Hypothalamus (tissue), 51 donors: ENCODE measurements around the gene ABCC4.

Experiments used
- DNase-seq, 51 donors: peaks; one replicate each; lab custom pipeline; 2025; lab: John Stamatoyannopoulos, UW

ABCC4 gene

DNA sequence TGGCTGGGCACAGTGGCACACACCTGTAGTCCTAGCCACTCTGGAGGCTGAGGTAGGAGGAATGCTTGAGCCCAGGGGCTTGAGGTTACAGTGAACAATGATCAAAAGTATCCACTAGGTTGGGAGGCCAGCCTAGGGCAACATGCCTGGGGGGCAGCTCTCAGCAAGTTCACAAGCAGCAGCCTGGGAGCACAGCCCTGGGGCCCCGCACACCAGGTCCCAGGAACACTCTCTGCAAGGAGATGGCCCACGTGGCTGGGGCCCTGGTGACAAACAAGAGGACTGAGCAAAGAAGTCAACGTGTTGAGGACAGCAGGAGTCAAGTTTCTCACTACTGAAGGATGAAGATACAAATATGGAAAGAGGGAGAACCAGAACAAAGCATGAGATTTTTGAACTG, 39.3 kb downstream of the ABCC4 start:
- DNase-seq, result no peak

GRCh38 chr13:95260031-95260525, 41.2 kb downstream of the ABCC4 start:
- DNase-seq, result no peak

GRCh38 chr13:95258619-95259194, 42.5 kb downstream of the ABCC4 start:
- DNase-seq, result no peak

GRCh38 chr13:95258098-95258497, 43.2 kb downstream of the ABCC4 start:
- DNase-seq, result no peak

DNA sequence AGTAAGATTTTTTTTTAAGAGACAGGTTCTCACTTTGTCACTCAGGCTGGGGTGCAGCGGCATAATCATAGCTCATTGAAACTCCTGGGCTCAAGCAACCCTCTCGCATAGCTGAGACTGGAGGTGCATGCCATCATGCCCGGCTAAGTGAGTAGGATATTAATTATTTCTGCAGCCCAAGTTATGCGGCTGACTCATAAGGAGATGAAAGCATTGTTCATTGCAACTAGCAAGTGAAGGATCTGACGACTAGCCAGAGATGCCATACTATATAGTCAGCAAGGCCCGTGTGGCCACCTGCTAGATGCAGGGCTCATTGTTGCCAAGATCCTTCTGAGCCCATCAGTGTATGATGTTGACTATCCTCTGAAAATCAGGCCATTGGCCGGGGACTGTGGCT, 45.2 kb downstream of the ABCC4 start:
- DNase-seq, result no peak

DNA sequence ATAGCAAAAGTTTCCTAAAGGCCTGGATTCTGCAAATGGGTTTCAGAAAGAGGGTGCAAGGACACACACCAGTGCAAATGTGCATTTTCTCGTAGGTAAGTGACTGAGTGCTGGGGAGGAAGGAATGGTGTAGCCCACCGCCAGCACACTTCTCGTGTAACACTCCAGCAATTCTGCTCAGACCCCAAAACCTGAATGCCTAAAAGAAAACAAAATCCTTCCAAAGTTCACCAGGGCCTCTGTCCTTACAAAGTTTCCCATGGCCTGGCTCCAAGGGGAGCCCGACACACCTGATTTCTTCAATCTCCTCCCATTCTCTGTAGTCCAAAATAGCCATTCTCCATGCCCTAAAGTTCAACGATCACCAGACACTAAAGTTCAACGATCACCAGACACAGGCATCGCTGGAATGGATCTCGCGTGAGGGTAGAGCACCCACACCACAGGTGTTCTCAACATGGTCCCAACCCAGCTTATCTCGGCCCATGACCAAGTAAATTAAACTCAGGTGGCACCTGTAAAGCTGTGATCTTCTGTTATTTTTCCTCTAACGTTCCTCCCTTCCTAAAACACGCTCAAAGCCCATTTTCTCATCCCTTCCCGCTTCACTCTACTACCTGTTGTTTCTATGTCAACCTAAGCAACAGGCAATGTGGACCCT, 46.0 kb downstream of the ABCC4 start:
- DNase-seq, result no peak

DNA sequence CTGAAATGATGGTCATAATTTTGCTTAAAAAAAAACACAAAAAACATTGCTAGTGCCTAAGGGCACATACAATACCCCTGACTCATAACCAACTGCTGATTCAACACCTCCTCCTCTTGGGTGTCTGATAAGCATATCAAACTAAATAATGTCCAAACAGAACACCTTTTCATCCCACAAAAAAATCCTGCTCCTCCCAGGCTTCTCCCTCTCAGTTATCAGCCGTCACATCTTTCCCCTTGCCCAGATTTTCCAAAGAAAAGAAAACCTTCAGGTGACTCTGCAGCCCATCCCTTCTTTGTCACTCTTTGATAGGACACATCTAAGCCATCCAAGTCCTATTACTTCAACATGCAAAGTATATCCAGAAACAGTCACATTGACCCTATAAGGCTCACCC, 46.9 kb downstream of the ABCC4 start:
- no peak for DNase-seq

DNA sequence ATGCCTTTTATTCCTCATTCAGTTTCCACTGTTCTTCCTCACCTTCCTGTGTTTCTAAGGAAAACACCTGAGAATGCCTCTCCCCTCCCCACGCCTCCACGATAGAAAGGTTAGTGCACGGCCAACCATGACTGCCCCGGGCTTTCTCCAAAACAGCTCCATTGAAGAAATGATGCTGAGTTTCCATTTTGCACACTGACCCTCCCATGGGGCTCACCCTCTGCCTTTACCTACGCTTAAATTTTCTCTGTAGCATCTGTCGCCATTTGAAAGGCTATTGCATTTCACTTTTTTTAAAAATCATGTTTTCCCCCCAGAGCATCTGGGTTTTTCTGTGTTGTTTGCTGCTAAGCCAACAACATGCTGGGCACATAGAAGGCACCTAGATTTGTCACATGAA, 48.2 kb downstream of the ABCC4 start:
- DNase-seq, result no peak

DNA sequence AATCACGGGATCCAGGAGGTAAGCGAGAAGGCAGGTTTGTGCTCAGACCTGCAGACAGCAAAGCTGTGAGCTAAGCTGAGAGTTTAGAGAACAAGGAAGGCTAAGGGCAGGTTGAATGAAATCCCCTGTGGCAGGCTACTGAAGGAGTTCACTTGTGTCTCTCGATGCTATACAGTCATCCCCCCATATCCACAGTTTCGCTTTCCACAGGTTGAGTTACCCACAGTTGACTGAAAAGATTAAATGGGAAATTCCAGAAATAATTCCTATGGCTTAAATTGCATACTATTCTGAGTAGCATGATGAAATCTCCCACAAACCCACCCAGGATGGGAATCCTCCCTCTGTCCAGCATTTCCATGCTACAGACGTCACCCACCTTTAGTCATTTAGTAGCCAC, 49.6 kb downstream of the ABCC4 start:
- no peak for DNase-seq

GRCh38 chr13:95250961-95251360, 50.3 kb downstream of the ABCC4 start:
- no peak for DNase-seq

- no peak for DNase-seq
These were observed 52.3 kb downstream of the ABCC4 start for GRCh38 chr13:95248953-95249352.

- DNase-seq, result no peak
These were observed 53.4 kb downstream of the ABCC4 start for GRCh38 chr13:95247852-95248251.

GRCh38 chr13:95247171-95247570, 54.1 kb downstream of the ABCC4 start:
- no peak for DNase-seq

DNA sequence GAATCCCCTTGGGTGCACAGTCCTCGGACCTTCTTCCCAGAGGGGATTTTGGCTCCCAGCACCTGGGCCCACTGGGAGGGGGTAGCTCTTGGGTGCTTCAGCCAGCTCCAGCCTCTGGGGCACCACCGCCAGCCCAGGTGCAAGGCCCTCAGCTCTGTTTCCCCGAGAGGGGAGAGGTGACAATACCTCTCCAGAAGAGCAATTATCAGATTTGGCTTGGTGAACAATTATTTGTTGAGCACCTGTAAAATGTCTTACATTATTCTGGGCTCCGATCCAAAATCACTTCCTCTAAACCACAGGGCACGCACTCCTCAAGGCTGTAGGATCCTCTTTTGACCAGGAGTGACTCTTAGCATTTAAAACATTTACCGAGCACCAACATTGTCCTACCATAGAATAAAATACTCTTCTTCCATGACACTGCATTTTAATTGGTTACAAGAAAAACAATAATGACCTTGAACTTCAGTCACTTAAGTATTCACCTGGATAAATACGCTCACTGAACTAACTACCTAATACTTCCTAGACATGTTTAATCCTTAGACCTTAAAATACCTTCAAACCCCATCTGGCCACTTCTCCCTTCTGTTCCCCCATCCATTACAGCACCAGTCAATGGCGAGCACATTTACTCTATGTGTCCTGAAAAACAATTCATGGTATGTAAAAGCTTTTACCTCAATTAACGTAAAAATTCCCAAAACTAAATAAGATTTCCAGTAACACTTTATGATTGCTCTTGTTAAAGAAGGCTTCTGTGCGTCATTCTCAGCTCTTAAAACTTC, 54.8 kb downstream of the ABCC4 start:
- DNase-seq, result no peak

DNA sequence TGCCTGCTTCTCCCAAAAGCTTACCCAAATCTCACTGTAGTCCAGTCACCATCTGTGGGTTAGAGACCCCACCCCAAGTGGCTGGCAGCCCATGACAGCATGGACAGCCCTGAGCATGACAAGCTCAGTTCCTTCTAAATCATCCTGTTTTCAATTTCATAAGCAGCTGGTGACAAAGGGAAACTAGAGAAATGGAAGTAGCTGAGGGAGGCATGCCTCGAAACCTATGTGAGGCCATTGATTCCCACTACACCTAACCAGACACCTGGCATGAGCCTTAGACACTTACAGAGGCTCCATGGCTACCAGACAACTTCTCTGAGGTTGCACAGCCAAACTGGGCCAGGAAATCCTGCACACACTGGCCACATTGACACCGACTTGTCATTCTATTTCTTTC, 56.2 kb downstream of the ABCC4 start:
- DNase-seq, result no peak

GRCh38 chr13:95243207-95243606, 58.0 kb downstream of the ABCC4 start:
- peak in 16 of 51 donors; percentile 5 to 53 (median 21) for DNase-seq

DNA sequence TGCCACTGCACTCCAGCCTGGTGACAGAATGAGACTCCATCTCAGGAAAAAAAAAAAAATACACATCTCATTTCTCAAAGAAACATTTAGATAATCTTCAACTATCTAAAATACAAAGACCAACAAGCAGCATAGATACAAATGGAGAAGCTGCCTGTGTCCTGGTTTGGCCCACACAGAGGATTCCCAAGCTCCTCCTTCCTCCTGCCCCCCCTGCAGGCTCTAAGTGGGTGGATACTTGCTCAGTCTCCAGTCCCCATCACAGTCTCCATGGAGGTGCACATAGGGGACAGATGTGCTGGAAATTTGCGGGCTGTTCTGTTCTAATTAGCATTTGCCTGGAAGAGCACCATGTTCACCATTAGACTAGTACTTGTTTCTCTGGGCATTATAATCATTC, 59.9 kb downstream of the ABCC4 start:
- no peak for DNase-seq

DNA sequence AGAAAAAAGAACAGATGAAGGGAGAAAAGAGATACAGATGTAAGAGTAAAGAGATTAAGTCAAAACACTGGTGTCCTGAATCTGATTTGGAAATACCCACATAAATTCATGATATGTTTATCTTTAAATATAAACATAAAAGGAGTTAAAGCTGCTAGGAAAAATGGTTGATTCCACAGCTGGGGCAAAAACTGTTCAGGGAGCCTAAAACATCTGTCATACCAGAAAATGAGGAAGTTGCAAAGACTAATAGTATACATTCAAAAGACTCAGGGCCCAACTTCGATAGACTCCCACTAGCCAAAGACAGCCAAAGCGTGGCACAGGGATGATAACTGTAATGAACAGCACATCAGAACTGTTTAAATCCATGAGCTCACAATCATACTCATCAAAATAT, 62.0 kb downstream of the ABCC4 start:
- DNase-seq, result no peak

DNA sequence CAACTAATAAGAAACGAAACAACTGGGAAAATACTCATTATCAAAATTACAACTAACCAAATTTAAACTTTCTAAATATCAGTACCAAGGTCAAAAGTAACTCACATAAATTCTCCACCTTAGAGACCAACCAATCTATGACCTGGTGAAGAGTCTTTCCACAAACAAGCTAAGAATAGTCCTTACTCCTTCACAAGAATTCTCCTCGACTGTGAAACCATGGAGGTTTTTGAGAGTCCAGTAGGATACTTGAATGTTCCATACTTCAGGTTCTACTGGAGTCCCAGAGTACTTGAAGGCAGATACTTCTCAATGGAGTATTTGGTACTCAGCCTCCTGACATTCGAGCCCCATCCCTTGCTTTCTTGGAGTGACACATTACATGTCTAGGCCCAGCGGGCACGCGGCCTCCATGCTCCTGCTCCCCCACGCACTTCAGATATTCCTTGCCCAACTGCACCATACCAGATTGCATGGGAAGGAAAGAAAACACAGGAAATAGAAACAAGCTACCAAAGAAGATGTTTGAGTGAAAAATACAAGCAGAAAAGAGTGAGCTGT, 63.9 kb downstream of the ABCC4 start:
- no peak for DNase-seq

DNA sequence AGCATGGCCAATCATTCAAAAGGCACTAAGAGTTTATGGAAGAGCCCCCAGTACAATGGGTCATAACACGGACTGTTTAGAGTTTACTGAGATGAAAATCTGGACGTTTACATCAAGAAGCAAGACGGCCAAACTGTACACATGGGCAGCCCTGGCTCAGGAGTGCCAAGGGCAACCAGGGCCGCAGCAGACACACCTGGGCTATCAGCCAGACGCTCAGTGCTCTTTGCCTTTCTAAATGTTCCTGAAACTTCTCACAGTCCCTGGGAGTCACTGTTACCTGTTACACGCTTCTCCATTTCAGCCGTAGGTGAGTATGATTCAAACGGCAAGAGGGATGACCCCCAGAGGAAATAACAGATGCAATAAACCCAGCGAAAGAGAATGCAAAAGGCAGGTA, 64.5 kb downstream of the ABCC4 start:
- no peak for DNase-seq

DNA sequence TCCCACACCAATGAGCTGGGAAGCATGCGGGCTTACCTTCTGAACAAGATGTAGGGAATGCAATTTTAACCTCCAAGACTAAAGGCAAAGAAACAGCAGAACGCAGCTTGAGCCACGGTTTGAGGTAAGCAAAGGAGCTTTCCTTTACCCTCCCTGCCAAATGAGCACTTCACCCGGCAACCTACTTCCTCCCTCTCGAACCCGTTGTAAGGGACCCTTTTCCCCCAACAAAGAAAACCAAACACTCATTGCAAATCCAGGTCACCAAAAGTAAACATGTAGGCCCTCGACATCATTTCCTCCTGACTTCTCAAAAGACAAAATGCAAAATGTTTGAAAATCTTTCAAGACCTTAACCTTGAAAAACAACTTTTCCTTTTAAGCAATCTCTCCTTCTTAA, 65.3 kb downstream of the ABCC4 start:
- DNase-seq, result no peak
